B cell (primary cell): ENCODE results near the gene ABCA12. TPM values are rescaled to one million over a fixed set of nuclear protein-coding genes. Genes with fewer than 3 reads are reported as not detected.

Source experiments
- ATAC-seq: fragments of 200-7000 bp; cut with Tn5 transposase; one replicate; pipeline ENCODE4 v1.10.0; 2021; ENCODE audit warnings: low read depth, mild to moderate bottlenecking, moderate number of reproducible peaks, moderate library complexity
- CTCF ChIA-PET: fragments of 350-600 bp; sonication (Branson Sonifier 250); formaldehyde crosslinking; loops from one replicate; lab custom pipeline; 2021; ENCODE audit warnings: antibody characterized with exemption, inconsistent platforms; lab: Charles Lee
- POLR2A ChIA-PET: fragments of 350-600 bp; sonication (Branson Sonifier 250); formaldehyde crosslinking; loops from one replicate; lab custom pipeline; 2021; ENCODE audit warnings: antibody characterized with exemption; lab: Charles Lee
- DNase-seq: peaks from one replicate; pipeline ENCODE4 v3.0.0; 2013
- H2AFZ ChIP-seq: 2 replicates; pipeline ENCODE4 v1.6.1; 2012; ENCODE audit warnings: mild to moderate bottlenecking, low read depth, low read length; ENCODE audit not compliant: insufficient read depth, poor library complexity, severe bottlenecking
- H3K27ac ChIP-seq, 2 donors: 1 replicate in 1 of 2; 2 replicates in 1 of 2; pipeline ENCODE4 v1.5.1; 2012 to 2013; ENCODE audit warnings: low read length in 2 of 2, mild to moderate bottlenecking in 2 of 2, moderate library complexity in 1 of 2
- H3K27me3 ChIP-seq, 4 experiments: fragments of 200-600 bp in 1 of 4; sonication (generic) in 1 of 4; replicated peaks in 1 of 4; 1 replicate in 2 of 4; 2 replicates in 2 of 4; pipeline versions ENCODE4 v1.6.1 to v1.7.0; 2013 to 2016; ENCODE audit warnings: low read length in 3 of 4, mild to moderate bottlenecking in 2 of 4, mixed read lengths in 1 of 4, moderate library complexity in 1 of 4; ENCODE audit not compliant: insufficient read depth in 4 of 4, control insufficient read depth in 3 of 4; ENCODE audit errors: control extremely low read depth in 1 of 4
- H3K36me3 ChIP-seq, 2 experiments: replicated peaks in 1 of 2; 1 replicate in 1 of 2; 2 replicates in 1 of 2; pipeline versions ENCODE4 v1.6.1 to v1.7.1; 2013; ENCODE audit warnings: low read length in 1 of 2; ENCODE audit not compliant: insufficient read depth in 2 of 2, control insufficient read depth in 1 of 2; ENCODE audit errors: control extremely low read depth in 1 of 2, extremely low read depth in 1 of 2
- H3K4me1 ChIP-seq, 2 donors: fragments of 200-600 bp in 1 of 2; sonication (generic) in 1 of 2; 1 replicate in 1 of 2; 2 replicates in 1 of 2; pipeline versions ENCODE4 v1.5.1 to v1.6.1; 2013 to 2017; ENCODE audit warnings: low read length in 2 of 2; ENCODE audit not compliant: control insufficient read depth in 2 of 2, insufficient read depth in 2 of 2
- H3K4me2 ChIP-seq: replicated peaks from 2 replicates; pipeline ENCODE3; 2012; ENCODE audit warnings: mild to moderate bottlenecking, low read depth, low read length; ENCODE audit not compliant: poor library complexity, severe bottlenecking
- H3K4me3 ChIP-seq, 5 experiments: fragments of 200-600 bp in 1 of 5; sonication (generic) in 1 of 5; 1 replicate in 3 of 5; 2 replicates in 2 of 5; pipeline versions ENCODE4 v1.5.1 to v1.7.0; 2011 to 2016; ENCODE audit warnings: low read length in 4 of 5, mild to moderate bottlenecking in 4 of 5, low read depth in 2 of 5, control low read depth in 1 of 5, moderate library complexity in 1 of 5; ENCODE audit not compliant: insufficient read depth in 1 of 5; ENCODE audit errors: control extremely low read depth in 1 of 5, extremely low read depth in 1 of 5
- H3K79me2 ChIP-seq: fragments of 200-600 bp; sonication (generic); one replicate; pipeline ENCODE4 v1.6.0; 2016; ENCODE audit warnings: low read length; ENCODE audit not compliant: control insufficient read depth, insufficient read depth
- H3K9ac ChIP-seq: fragments of 200-600 bp; sonication (generic); 2 replicates; pipeline ENCODE4 v1.6.1; 2017; ENCODE audit warnings: mild to moderate bottlenecking, low read length, moderate library complexity
- H3K9me3 ChIP-seq, 3 donors: one replicate each; pipeline versions ENCODE4 v1.6.1 to v1.7.1; 2013; ENCODE audit warnings: low read length in 2 of 3; ENCODE audit not compliant: control insufficient read depth in 2 of 3, insufficient read depth in 1 of 3; ENCODE audit errors: control extremely low read depth in 1 of 3
- H4K20me1 ChIP-seq: 2 replicates; pipeline ENCODE4 v1.6.0; 2012; ENCODE audit warnings: mild to moderate bottlenecking, low read length; ENCODE audit not compliant: insufficient read depth, control insufficient read depth, poor library complexity, severe bottlenecking
- H3K27ac Mint-ChIP-seq: one replicate; pipeline ENCODE4 v1.8.0; 2021; ENCODE audit warnings: mixed read lengths
- H3K27me3 Mint-ChIP-seq: one replicate; pipeline ENCODE4 v1.8.0; 2021; ENCODE audit warnings: mixed read lengths
- H3K4me1 Mint-ChIP-seq: one replicate; pipeline ENCODE4 v1.8.0; 2021; ENCODE audit warnings: mixed read lengths
- H3K4me3 Mint-ChIP-seq: one replicate; pipeline ENCODE4 v1.8.0; 2021; ENCODE audit warnings: mixed read lengths
- H3K9me3 Mint-ChIP-seq: one replicate; pipeline ENCODE4 v1.8.0; 2022; ENCODE audit warnings: mixed read lengths; ENCODE audit not compliant: insufficient read depth
- EZH2 ChIP-seq: IDR thresholded peaks from 2 replicates; pipeline ENCODE4 v1.6.1; 2012; ENCODE audit warnings: borderline replicate concordance, low read depth, mild to moderate bottlenecking, moderate library complexity, low read length; ENCODE audit not compliant: insufficient read depth, poor library complexity, severe bottlenecking
- WGBS: methylation state at CpG from one replicate; pipeline ENCODE4 v1.1.5; 2013; ENCODE audit warnings: missing lambda C conversion rate; ENCODE audit not compliant: insufficient coverage; 5-methylcytosine and 5-hydroxymethylcytosine counted together
- intact Hi-C: fragments of 100-400 bp; cut with micrococcal nuclease; formaldehyde crosslinking; loops from one replicate; pipeline ENCODE4 v1.10.0; 2022
- polyA plus RNA-seq: library from polyadenylated mRNA; depleted of rRNA; stranded (reverse); fragments of >200 nt; gene quantifications from 2 replicates; pipeline ENCODE4 v1.2.3, GENCODE V29; 2012
- total RNA-seq, 2 donors: library from RNA; stranded (reverse); fragments of 120-200 nt in 1 of 2; gene quantifications; 1 replicate in 1 of 2; 2 replicates in 1 of 2; pipeline versions ENCODE4 v1.2.3 to v1.2.4, GENCODE V29; 2013 to 2022
- TF ChIP-seq, protein P1 (sequence below): fragments of 200-600 bp; IDR thresholded peaks from one replicate; pipeline ENCODE4 v1.8.0; 2022; ENCODE audit warnings: antibody characterized with exemption, mild to moderate bottlenecking

Gene ABCA12
- total and polyA plus RNA-seq, 2 donors (not counting 1 experiment from before 2014, with no cell fraction given) = not detected

DNA sequence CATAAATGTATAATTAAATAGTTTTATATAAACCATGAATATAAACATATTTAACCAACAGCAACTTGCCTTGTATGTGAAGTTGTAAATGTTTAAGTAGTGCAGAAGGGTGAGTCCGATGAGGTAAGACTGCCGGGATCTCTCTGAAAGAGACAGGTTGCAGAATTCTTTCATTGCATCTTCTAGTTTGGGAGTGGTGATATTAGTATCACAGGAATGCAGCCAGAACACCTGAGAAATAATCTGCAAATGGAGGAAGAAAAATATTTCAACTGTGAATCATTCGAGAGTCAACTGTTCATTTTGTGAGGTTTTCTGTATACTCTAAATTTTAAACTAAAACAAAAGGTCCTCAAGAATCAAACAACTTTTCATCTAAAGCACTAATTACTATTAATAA, 123.0 kb downstream of the ABCA12 start:
- Mint-ChIP-seq H3K4me3 (no peak overlapping the region), H3K9me3 (no peaks in the 10 kb centered on the region), H3K27me3 (no peaks in the 10 kb centered on the region), H3K4me1 (peaks cover 2% of the 10 kb centered on the region), H3K27ac (no peak overlapping the region)
- H3K4me1 ChIP-seq = no peaks in the 10 kb centered on the region
- ChIA-PET POLR2A (no interaction called here), CTCF (no interaction called here)
- H3K27ac ChIP-seq = no peak overlapping the region
- no peaks in the 10 kb centered on the region for H3K9me3 ChIP-seq
- H3K9ac ChIP-seq = no peak overlapping the region
- H4K20me1 ChIP-seq = no peaks in the 10 kb centered on the region
- no peak for ATAC-seq
- TF ChIP-seq, protein P1, sequence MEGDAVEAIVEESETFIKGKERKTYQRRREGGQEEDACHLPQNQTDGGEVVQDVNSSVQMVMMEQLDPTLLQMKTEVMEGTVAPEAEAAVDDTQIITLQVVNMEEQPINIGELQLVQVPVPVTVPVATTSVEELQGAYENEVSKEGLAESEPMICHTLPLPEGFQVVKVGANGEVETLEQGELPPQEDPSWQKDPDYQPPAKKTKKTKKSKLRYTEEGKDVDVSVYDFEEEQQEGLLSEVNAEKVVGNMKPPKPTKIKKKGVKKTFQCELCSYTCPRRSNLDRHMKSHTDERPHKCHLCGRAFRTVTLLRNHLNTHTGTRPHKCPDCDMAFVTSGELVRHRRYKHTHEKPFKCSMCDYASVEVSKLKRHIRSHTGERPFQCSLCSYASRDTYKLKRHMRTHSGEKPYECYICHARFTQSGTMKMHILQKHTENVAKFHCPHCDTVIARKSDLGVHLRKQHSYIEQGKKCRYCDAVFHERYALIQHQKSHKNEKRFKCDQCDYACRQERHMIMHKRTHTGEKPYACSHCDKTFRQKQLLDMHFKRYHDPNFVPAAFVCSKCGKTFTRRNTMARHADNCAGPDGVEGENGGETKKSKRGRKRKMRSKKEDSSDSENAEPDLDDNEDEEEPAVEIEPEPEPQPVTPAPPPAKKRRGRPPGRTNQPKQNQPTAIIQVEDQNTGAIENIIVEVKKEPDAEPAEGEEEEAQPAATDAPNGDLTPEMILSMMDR = no peak
- no peak for TF ChIP-seq EZH2
- H2AFZ ChIP-seq = no peak overlapping the region
- intact Hi-C loops = no loop called here
- no peaks in the 10 kb centered on the region for H3K27me3 ChIP-seq
- WGBS = 100% methylated on average over 1 of the region's 3 CpGs
- H3K36me3 ChIP-seq = no peaks in the 10 kb centered on the region
- no peak overlapping the region for H3K4me3 ChIP-seq
- no peak overlapping the region for H3K4me2 ChIP-seq
- H3K79me2 ChIP-seq = no peaks in the 10 kb centered on the region
- no peak for DNase-seq

DNA sequence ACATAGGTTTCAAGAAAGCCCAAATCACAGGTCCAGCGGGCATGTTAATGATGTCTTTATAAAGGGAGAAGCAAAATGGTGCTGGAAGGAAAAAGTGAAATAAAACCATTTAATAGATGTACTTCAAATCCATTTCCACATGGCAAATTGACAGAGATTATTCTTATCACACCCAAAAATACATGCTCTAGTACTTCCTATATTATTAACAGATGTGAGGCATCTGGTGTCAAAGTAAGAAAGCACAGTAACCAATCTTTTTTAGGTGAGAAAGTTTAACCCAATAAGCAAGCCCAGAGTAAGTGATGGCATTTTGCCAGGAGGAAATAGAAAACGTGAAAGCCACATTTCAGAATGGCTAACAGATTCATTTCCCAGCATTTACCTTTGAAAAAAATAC, 128.0 kb downstream of the ABCA12 start:
- CTCF ChIA-PET = no interaction called here
- no peaks in the 10 kb centered on the region for H3K27me3 ChIP-seq
- no peak for TF ChIP-seq EZH2
- TF ChIP-seq, protein P1 = no peak

More for the DNA sequence above, 128.0 kb downstream of the ABCA12 start:
- intact Hi-C loops = no loop called here
- no peak for ATAC-seq
- Histone ChIP-seq H3K4me1 (no peaks in the 10 kb centered on the region), H2AFZ (no peak overlapping the region), H3K79me2 (no peaks in the 10 kb centered on the region), H4K20me1 (no peaks in the 10 kb centered on the region), H3K4me3 (no peak overlapping the region), H3K9ac (no peak overlapping the region), H3K4me2 (no peak overlapping the region), H3K27ac (no peak overlapping the region), H3K9me3 (no peaks in the 10 kb centered on the region), H3K36me3 (no peaks in the 10 kb centered on the region)
- WGBS = no CpG with 5 or more reads among the region's 2 CpGs
- peaks cover 3% of the 10 kb centered on the region for H3K27me3 Mint-ChIP-seq
- H3K9me3 Mint-ChIP-seq = no peaks in the 10 kb centered on the region
- no peak for DNase-seq
- POLR2A ChIA-PET = no interaction called here
- H3K4me3 Mint-ChIP-seq = no peak overlapping the region
- H3K27ac Mint-ChIP-seq = no peak overlapping the region
- H3K4me1 Mint-ChIP-seq = no peaks in the 10 kb centered on the region
